ENCODE results near the gene PLCB1. TPM values are rescaled to one million over a fixed set of nuclear protein-coding genes. Genes with fewer than 3 reads are reported as not detected.

PLCB1 gene
- total and polyA plus RNA-seq, 3 experiments from 2014 or later, result 8.5 to 9.9 (median 8.8) TPM

DNA sequence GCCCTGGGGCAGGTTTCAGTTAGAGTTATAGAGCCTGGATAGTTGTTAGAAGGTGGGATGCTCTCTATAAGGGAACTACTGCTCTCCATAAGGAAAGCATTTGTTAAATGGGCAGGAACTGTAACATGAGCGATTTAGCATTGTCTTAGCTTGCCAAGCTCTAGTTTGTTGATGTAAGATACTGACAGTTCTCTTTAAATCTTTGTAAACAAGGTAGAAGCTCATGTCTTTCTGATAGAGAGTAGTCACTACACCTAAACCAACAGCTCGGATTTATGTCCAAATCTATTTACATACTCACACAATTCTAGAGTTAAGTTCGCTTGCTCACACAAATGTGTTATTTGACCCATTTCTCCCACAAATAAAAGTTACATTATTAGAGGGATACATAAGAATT is 87.3 kb downstream of the PLCB1 start:
- no peak for DNase-seq
- H3K36me3 Mint-ChIP-seq, result peaks cover 0 to 5% (median 0%) of the 10 kb centered on the region in 3 donors
- no peak overlapping the region for H3K4me3 Mint-ChIP-seq
- H3K27ac Mint-ChIP-seq, result no peak overlapping the region
- no peaks in the 10 kb centered on the region for H3K9me3 ChIP-seq (ENCODE audit: low read length)
- no peaks in the 10 kb centered on the region for H3K36me3 ChIP-seq (ENCODE audit: insufficient read depth, low read length)
- no peaks in the 10 kb centered on the region for H3K27me3 Mint-ChIP-seq
- H3K4me3 ChIP-seq (ENCODE audit: low read length), result no peak overlapping the region
- H3K27ac ChIP-seq (ENCODE audit: low read depth, low read length), result no peak overlapping the region
- ChIA-PET CTCF (no interaction called here), POLR2A (no interaction called here)
- peaks cover 5% of the 10 kb centered on the region for H3K4me1 ChIP-seq (ENCODE audit: insufficient read depth, low read length)
- peaks cover 0 to 3% (median 0%) of the 10 kb centered on the region in 5 donors for H3K9me3 Mint-ChIP-seq
- no peaks in the 10 kb centered on the region for H3K27me3 ChIP-seq (ENCODE audit: insufficient read depth, low read length, poor library complexity, severe bottlenecking)
- peaks cover 19 to 28% (median 20%) of the 10 kb centered on the region in 3 donors for H3K4me1 Mint-ChIP-seq

DNA sequence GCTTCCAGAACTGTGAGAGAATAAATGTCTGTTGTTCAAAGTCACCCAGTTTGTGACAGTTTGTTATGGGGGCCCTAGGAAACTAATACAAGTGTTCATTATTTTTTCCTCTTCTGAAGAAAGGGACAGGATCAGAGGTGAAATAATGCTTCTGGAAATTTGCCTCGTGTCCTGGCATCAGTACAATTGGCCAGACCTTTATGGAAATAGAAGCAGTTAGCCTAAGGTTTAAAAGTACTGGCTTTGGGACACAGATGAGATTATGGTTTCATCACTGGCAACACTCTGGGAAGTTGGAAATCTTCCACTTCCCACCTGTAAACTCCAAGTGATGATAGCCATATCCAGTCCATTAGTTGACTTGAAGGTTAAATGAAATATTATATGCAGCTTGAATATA is 88.7 kb downstream of the PLCB1 start:
- ChIA-PET CTCF (interaction anchor here (1.2 to 1.6 kb wide), 2 partner anchors 12 to 39 kb away, joined by 3 read pairs; no protein-coding TSS in a partner anchor), POLR2A (no interaction called here)
- no peaks in the 10 kb centered on the region for H3K9me3 ChIP-seq (ENCODE audit: low read length)
- H3K4me1 ChIP-seq (ENCODE audit: insufficient read depth, low read length), result no peaks in the 10 kb centered on the region
- H3K27me3 ChIP-seq (ENCODE audit: insufficient read depth, low read length, poor library complexity, severe bottlenecking), result no peaks in the 10 kb centered on the region
- no peak for DNase-seq
- H3K27ac ChIP-seq (ENCODE audit: low read depth, low read length), result no peak overlapping the region
- Mint-ChIP-seq H3K36me3 (peaks cover 0 to 5% (median 0%) of the 10 kb centered on the region in 3 donors), H3K27ac (no peak overlapping the region), H3K27me3 (no peaks in the 10 kb centered on the region), H3K9me3 (peaks cover 0 to 3% (median 0%) of the 10 kb centered on the region in 5 donors), H3K4me3 (no peak overlapping the region), H3K4me1 (peaks cover 8 to 17% (median 13%) of the 10 kb centered on the region in 3 donors)
- H3K4me3 ChIP-seq (ENCODE audit: low read length), result no peak overlapping the region
- H3K36me3 ChIP-seq (ENCODE audit: insufficient read depth, low read length), result no peaks in the 10 kb centered on the region

DNA sequence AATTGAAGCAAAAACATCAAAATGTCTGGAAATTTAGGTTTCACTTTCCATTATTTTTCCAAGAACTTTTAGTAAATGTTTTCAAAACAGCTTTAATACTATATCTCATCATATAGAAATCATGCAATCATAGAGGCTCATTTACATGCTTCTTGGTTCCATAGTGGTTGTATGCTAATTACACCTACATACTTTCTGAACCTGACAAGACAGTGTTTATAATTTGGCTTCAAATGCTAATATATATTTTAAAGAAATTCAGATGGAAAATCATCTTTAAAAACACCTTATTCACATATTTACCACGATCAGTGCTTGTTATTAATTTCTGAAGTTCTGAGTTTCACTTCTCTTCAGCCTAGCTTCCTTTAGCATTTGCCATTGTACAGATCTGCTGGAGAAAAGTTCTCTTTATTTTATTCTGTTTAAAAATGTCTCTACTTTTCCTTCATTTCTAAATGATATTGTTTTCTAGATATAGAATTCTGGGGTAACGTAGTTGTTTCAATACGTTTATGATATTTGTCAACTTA is 89.9 kb downstream of the PLCB1 start:
- Histone ChIP-seq H3K27ac (ENCODE audit: low read depth, low read length) (no peak overlapping the region), H3K36me3 (ENCODE audit: insufficient read depth, low read length) (no peaks in the 10 kb centered on the region), H3K9me3 (ENCODE audit: low read length) (no peaks in the 10 kb centered on the region), H3K27me3 (ENCODE audit: insufficient read depth, low read length, poor library complexity, severe bottlenecking) (no peaks in the 10 kb centered on the region), H3K4me1 (ENCODE audit: insufficient read depth, low read length) (no peaks in the 10 kb centered on the region), H3K4me3 (ENCODE audit: low read length) (no peak overlapping the region)
- no peak for DNase-seq
- CTCF ChIA-PET, result interaction anchor here (1.6 kb wide), 1 partner anchor 41 kb away, joined by 3 read pairs; no protein-coding TSS in a partner anchor
- Mint-ChIP-seq H3K27ac (no peak overlapping the region), H3K27me3 (no peaks in the 10 kb centered on the region), H3K36me3 (peaks cover 0 to 5% (median 0%) of the 10 kb centered on the region in 3 donors), H3K9me3 (peaks cover 0 to 3% (median 0%) of the 10 kb centered on the region in 5 donors), H3K4me3 (no peak overlapping the region), H3K4me1 (peaks cover 5 to 8% (median 7%) of the 10 kb centered on the region in 3 donors)
- POLR2A ChIA-PET, result no interaction called here

DNA sequence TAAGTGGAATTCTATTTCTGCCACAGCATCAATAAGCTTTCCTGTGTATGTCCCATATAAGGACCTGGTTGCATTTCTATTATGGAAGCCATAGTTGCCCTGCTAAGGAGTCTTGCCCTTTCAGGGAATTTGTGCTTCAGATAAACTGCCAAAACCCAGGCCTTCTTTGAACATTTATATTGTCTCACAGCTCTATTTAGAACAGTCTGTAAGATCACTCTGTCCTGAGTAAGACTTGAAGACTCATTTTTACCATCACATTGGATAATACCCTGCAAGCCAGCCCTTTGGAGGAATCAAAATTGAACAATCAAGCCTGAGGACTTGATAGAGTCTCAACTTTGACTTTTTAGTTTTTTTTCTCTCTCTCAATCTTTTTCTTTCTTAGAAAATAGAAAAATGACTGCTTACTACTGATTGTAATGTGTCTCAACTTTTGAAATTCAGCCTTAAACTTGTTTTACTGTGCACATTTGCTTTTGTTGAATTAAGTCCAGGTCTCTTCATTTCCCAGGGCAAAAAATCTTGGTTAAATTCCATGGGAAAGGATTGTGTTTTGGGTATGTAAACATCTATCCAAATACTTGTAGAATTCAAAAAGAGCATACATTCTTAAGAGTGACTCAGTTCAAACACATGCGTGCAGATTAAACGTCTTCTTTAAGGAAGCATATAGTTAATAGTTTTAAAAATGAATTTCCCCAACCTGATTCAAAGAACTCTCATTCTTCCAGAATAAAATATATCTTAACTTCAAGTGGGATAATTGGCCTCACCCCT is 91.2 kb downstream of the PLCB1 start:
- CTCF ChIA-PET, result no interaction called here
- peak overlapping the region in 1 of 8 donors; percentile 32 for H3K27ac Mint-ChIP-seq
- H3K36me3 Mint-ChIP-seq, result peaks cover 0 to 5% (median 1%) of the 10 kb centered on the region in 3 donors
- no peaks in the 10 kb centered on the region for H3K27me3 Mint-ChIP-seq
- POLR2A ChIA-PET, result interaction anchor here (0.5 kb wide), 1 partner anchor 66 kb away, joined by 4 read pairs; no protein-coding TSS in a partner anchor
- no peaks in the 10 kb centered on the region for H3K4me1 ChIP-seq (ENCODE audit: insufficient read depth, low read length)
- H3K4me3 ChIP-seq (ENCODE audit: low read length), result no peak overlapping the region
- no peaks in the 10 kb centered on the region for H3K9me3 ChIP-seq (ENCODE audit: low read length)
- H3K4me3 Mint-ChIP-seq, result no peak overlapping the region
- DNase-seq, result no peak
- H3K4me1 Mint-ChIP-seq, result peaks cover 0 to 2% (median 1%) of the 10 kb centered on the region in 3 donors
- H3K36me3 ChIP-seq (ENCODE audit: insufficient read depth, low read length), result no peaks in the 10 kb centered on the region
- no peak overlapping the region for H3K27ac ChIP-seq (ENCODE audit: low read depth, low read length)
- H3K9me3 Mint-ChIP-seq, result peaks cover 0 to 3% (median 0%) of the 10 kb centered on the region in 5 donors
- H3K27me3 ChIP-seq (ENCODE audit: insufficient read depth, low read length, poor library complexity, severe bottlenecking), result no peaks in the 10 kb centered on the region

DNA sequence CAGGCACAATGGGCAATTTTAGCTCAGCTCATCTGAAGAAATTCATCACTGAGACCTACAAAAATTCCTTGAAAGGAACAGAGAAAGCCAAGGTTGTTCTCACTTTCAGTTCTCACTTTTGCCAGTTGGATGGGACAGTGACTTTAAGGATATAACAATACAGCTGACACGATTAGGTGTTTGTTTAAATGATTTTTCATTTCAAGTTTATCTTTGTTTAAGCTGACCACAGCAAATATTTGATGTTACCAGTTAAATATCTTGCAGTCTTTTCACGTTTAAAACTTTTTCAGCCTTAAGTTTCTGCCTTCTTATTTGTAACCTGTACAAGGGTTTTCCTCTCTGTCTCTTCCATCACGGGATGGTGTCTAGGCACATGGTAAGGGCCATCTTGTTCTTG is 93.6 kb downstream of the PLCB1 start:
- Histone ChIP-seq H3K4me1 (ENCODE audit: insufficient read depth, low read length) (no peaks in the 10 kb centered on the region), H3K27me3 (ENCODE audit: insufficient read depth, low read length, poor library complexity, severe bottlenecking) (no peaks in the 10 kb centered on the region), H3K27ac (ENCODE audit: low read depth, low read length) (no peak overlapping the region), H3K36me3 (ENCODE audit: insufficient read depth, low read length) (no peaks in the 10 kb centered on the region), H3K4me3 (ENCODE audit: low read length) (no peak overlapping the region), H3K9me3 (ENCODE audit: low read length) (no peaks in the 10 kb centered on the region)
- ChIA-PET POLR2A (no interaction called here), CTCF (no interaction called here)
- peaks cover 0 to 4% (median 2%) of the 10 kb centered on the region in 3 donors for H3K4me1 Mint-ChIP-seq
- H3K9me3 Mint-ChIP-seq, result peaks cover 0 to 3% (median 0%) of the 10 kb centered on the region in 5 donors
- no peaks in the 10 kb centered on the region for H3K27me3 Mint-ChIP-seq
- H3K36me3 Mint-ChIP-seq, result peaks cover 0 to 5% (median 1%) of the 10 kb centered on the region in 3 donors
- DNase-seq, result no peak
- H3K27ac Mint-ChIP-seq, result no peak overlapping the region
- no peak overlapping the region for H3K4me3 Mint-ChIP-seq

DNA sequence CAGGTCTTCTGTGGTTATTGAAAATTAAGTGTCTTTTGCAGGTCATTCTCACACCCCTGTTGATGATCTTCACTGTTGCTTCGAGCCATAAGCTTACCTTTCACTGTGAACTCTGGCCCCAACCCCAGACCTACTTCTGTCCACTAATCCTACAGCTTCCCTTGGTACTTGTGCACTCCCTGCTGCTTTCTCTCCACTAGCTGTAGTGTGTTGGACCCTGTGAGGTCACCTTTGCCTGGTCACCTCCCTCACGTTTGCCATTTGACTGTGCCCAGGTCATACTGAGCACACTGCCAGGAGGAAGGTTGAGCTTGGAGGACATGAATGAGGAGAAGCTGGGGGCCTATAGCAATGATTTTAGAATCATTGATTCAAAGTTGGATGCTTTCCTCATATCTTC is 94.0 kb downstream of the PLCB1 start:
- DNase-seq, result no peak
- ChIA-PET CTCF (no interaction called here), POLR2A (no interaction called here)
- no peak overlapping the region for H3K4me3 Mint-ChIP-seq
- H3K4me3 ChIP-seq (ENCODE audit: low read length), result no peak overlapping the region
- H3K4me1 ChIP-seq (ENCODE audit: insufficient read depth, low read length), result no peaks in the 10 kb centered on the region
- H3K9me3 Mint-ChIP-seq, result peaks cover 0 to 3% (median 0%) of the 10 kb centered on the region in 5 donors
- no peak overlapping the region for H3K27ac ChIP-seq (ENCODE audit: low read depth, low read length)
- no peaks in the 10 kb centered on the region for H3K27me3 ChIP-seq (ENCODE audit: insufficient read depth, low read length, poor library complexity, severe bottlenecking)
- peaks cover 0 to 8% (median 5%) of the 10 kb centered on the region in 3 donors for H3K4me1 Mint-ChIP-seq
- H3K36me3 ChIP-seq (ENCODE audit: insufficient read depth, low read length), result no peaks in the 10 kb centered on the region
- peaks cover 0 to 1% of the 10 kb centered on the region in 2 donors for H3K27me3 Mint-ChIP-seq
- no peaks in the 10 kb centered on the region for H3K9me3 ChIP-seq (ENCODE audit: low read length)
- H3K36me3 Mint-ChIP-seq, result peaks cover 0 to 5% (median 1%) of the 10 kb centered on the region in 3 donors
- no peak overlapping the region for H3K27ac Mint-ChIP-seq

DNA sequence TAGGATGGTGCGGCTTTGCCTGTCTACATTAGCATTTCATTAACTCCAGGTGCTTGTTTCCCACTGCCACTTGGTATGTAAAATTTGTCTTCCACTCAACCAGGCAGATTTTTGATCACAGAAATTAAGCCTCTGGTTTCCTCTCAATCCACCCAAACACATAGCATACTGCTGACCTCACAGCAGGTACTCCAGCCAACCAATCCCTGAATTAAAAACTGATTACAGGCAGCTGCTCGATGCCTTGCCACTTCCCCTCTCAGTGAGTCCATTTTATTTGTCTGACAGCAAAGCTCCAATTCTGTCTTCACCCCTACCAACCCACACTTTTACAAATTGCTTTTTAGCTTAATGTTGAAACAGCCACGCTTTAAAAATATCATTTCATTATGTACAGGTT is 95.2 kb downstream of the PLCB1 start:
- Mint-ChIP-seq H3K36me3 (peaks cover 0 to 2% (median 1%) of the 10 kb centered on the region in 3 donors), H3K27me3 (peaks cover 0 to 1% of the 10 kb centered on the region in 2 donors), H3K27ac (no peak overlapping the region), H3K4me3 (no peak overlapping the region), H3K9me3 (peaks cover 0 to 3% (median 0%) of the 10 kb centered on the region in 5 donors), H3K4me1 (peaks cover 0 to 12% (median 5%) of the 10 kb centered on the region in 3 donors)
- H3K36me3 ChIP-seq (ENCODE audit: insufficient read depth, low read length), result no peaks in the 10 kb centered on the region
- H3K4me1 ChIP-seq (ENCODE audit: insufficient read depth, low read length), result no peaks in the 10 kb centered on the region
- no peak overlapping the region for H3K27ac ChIP-seq (ENCODE audit: low read depth, low read length)
- ChIA-PET POLR2A (no interaction called here), CTCF (no interaction called here)
- no peaks in the 10 kb centered on the region for H3K27me3 ChIP-seq (ENCODE audit: insufficient read depth, low read length, poor library complexity, severe bottlenecking)
- no peaks in the 10 kb centered on the region for H3K9me3 ChIP-seq (ENCODE audit: low read length)
- no peak for DNase-seq
- no peak overlapping the region for H3K4me3 ChIP-seq (ENCODE audit: low read length)

DNA sequence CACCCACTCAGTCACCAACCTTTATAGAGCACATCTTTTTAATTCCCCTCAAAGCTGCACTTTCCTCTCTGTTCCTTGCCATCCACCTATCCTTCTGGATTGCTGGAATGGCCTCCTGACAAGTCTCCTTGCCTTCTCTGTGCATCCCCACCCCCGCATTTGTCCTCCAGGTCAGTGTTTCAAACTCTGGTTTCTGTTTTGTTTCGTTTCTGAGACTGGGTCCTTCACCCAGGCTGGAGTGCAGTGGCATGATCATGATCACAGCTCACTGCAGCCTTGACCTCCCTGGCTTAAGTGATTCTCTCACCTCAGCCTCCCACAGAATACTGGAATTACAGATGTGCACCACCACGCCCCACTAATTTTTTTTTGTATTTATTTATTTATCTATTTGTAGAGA is 96.2 kb downstream of the PLCB1 start:
- H3K27ac ChIP-seq (ENCODE audit: low read depth, low read length), result no peak overlapping the region
- H3K4me1 ChIP-seq (ENCODE audit: insufficient read depth, low read length), result no peaks in the 10 kb centered on the region
- ChIA-PET POLR2A (no interaction called here), CTCF (no interaction called here)
- Mint-ChIP-seq H3K9me3 (peaks cover 0 to 2% (median 0%) of the 10 kb centered on the region in 5 donors), H3K27me3 (peaks cover 0 to 1% of the 10 kb centered on the region in 2 donors), H3K27ac (peak overlapping the region in 1 of 8 donors; percentile 39), H3K36me3 (peaks cover 0 to 1% (median 0%) of the 10 kb centered on the region in 3 donors), H3K4me1 (peaks cover 0 to 17% (median 7%) of the 10 kb centered on the region in 3 donors), H3K4me3 (no peak overlapping the region)
- no peak overlapping the region for H3K4me3 ChIP-seq (ENCODE audit: low read length)
- no peaks in the 10 kb centered on the region for H3K9me3 ChIP-seq (ENCODE audit: low read length)
- no peaks in the 10 kb centered on the region for H3K27me3 ChIP-seq (ENCODE audit: insufficient read depth, low read length, poor library complexity, severe bottlenecking)
- H3K36me3 ChIP-seq (ENCODE audit: insufficient read depth, low read length), result no peaks in the 10 kb centered on the region
- DNase-seq, result no peak
